KG1 (cell line): ENCODE results near the gene FRAS1.
"Not testable (repeated sequence)": the region's sequence is repeated elsewhere in the genome, so short reads cannot be mapped to it uniquely, and the experiment has no call there.

Experiments used
- DNase-seq: peaks from one replicate; lab custom pipeline; 2025; lab: John Stamatoyannopoulos, UW

Gene FRAS1

DNA sequence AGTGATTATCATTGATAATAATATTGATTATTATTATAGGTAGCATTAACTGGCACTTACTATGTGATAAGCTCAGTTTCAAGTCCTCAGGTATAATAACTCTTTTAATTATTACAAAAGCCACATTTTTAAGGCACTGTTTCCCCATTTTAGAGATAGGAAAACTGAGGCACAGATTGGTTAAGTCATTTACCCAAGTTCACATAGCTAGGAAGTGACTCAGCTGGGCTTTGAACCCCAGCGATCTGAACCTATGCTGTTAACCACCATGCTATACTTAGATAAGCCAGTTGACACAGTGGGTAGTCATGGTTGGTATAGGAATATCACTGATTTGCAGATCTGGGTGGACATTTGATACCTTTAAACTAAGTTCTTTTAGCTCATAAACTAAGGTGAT, 110.4 kb downstream of the FRAS1 start:
- no peak for DNase-seq

DNA sequence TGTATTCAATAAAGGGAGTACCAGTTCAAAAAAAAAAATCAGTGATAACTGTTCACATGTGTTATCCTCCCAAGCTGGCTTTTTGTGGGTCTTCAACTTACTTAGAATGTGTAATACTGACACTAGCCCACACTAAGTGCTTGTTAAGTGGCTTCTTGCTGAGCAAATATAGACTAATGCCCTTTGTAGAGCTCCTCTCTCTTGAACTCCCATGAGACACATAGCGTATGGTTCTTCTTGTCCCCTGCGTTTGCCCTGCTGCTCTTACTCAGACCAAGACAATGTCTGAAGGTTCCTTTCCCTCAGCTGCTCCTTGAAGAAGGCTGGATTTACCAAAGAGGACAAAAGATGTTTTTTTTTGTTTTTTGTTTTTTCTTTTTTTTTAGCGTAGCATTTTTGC, 110.9 kb downstream of the FRAS1 start:
- DNase-seq: no peak

DNA sequence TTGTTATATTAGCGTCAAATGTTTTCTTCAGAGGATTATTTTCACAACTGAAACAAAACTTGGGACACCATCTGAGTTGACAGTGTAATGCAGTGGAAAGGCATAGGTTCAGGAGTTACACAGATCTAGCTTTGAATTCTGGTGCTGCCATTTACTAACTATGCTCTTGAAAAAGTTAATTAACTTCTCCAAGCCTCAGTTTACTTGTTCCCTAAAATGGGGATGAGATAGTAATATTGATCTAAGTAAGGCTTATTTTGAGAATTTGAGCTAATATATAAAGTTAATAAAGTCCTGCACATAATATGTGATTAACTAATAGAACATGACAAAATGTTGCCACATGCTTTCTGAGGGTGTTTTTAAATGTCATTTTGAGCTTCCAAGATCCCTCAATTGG, 112.6 kb downstream of the FRAS1 start:
- DNase-seq: no peak

DNA sequence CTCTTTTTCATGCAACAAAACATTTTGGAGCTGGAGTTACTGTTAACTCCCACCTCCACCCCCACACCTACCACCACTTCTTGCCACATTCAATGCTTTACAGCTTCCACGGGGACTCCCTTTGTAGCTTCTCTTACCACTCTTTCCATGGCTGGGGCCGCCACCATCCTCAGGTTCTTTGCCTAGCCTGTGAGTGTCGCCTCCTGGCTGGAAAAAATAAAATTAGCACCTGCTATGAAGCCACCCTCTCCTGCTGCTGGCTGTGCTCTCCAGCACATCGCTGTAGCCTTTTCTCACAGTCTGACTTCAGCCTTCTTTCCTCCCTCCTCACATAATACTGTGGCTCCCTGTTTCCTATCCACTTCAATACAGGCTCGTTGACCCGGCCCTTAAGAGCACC, 114.4 kb downstream of the FRAS1 start:
- no peak for DNase-seq

DNA sequence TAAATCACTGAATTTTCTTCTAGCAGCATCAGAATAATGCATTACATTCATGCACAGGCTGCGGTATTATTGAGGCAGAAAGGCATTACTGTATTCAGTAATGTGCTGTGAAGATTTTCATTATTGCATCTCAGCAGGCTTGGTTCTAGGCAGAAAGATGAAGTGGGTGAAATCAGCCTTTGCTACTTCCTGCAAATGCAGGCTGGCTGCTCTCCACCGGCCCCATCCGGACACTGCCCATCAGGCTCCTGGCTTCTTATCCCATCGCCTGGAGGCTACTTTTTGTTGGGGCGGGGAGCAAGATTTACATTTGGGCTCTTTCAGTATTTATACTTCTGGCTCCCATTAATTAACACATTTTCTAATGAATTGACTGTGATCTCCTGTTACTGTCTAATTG, 117.8 kb downstream of the FRAS1 start:
- DNase-seq: no peak

DNA sequence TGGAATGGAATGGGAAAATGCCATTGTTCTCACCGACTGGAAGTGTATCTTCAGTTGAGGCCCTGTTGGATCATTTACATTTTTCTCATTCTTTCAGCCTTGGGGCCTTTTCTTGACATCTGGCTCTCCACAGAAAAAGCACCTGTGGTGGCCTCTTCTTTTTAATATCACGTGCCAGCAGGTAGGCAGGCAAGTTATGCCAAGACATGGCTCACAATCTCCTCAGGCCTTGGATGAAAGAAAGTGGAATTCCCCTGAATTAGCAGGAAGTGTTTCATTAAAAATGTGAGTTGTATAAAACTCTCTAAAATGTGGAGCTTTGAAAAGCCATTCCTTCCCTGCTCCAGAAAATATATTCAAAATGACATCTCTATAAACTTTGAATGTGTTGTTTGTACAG, 122.1 kb downstream of the FRAS1 start:
- no peak for DNase-seq

DNA sequence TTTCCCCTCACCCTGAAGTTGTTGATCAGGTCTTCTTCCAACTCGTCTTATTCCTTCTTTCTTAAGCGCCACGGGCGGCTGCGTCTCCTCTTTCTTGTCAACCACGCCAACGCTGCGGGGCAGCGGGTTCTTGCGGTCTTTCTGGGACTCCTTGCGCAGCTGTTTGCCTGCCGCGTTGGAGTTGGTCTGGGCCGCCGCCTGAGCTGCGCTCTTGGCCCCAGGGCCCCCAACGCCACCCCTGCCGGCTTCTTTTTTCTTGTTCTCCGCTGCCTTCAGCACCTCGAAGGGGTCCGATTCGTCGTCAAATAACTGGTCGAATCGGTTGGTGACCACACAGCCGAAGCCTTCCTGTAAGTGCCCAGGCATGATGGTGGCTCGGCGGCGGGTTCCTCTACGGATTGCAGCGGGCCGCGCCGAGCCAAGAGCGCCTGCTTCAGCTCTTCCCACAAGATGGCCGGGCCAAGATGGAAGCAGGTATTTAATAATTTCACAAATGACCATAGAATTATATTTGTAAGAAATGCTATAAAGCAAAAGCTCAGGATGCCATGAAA, 124.6 kb downstream of the FRAS1 start:
- DNase-seq: not testable (repeated sequence)

DNA sequence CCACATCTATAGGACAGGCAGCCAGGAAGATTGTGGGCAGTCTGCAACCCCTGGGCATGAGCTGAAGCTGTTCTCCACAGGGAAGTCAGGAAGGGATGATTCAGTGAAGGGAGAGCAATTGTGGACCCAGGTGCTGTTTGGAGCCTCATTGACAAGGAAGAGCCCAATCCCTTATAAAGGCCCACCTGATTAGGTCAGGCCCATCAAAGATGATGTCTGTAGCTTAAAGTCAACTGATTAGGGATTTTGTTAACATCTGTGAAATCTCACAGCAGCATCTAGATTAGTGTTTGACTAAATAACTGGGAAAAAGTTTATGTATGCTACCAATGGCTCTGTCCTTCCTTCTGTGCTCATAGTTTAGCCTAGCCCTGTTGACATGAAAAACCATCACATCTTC, 127.5 kb downstream of the FRAS1 start:
- no peak for DNase-seq

DNA sequence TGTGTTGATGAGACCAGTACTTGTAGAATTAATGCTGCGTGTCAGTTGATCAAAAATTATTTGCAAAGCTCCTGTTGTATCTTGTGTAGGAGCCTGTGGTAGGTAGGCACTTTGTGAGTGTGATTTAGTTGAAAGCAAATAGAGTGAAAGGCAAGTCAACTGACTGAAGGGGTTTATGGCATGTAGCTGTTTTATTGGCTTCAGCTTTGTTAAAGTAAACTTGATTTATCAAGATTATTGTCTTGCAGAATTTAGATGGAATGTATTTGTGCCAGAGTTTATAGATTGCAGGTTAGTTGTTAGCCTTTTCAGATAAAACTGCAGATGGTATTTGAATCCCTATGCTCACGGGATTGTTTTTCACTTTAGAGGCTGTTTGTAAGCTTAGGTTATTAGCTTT, 128.0 kb downstream of the FRAS1 start:
- no peak for DNase-seq

DNA sequence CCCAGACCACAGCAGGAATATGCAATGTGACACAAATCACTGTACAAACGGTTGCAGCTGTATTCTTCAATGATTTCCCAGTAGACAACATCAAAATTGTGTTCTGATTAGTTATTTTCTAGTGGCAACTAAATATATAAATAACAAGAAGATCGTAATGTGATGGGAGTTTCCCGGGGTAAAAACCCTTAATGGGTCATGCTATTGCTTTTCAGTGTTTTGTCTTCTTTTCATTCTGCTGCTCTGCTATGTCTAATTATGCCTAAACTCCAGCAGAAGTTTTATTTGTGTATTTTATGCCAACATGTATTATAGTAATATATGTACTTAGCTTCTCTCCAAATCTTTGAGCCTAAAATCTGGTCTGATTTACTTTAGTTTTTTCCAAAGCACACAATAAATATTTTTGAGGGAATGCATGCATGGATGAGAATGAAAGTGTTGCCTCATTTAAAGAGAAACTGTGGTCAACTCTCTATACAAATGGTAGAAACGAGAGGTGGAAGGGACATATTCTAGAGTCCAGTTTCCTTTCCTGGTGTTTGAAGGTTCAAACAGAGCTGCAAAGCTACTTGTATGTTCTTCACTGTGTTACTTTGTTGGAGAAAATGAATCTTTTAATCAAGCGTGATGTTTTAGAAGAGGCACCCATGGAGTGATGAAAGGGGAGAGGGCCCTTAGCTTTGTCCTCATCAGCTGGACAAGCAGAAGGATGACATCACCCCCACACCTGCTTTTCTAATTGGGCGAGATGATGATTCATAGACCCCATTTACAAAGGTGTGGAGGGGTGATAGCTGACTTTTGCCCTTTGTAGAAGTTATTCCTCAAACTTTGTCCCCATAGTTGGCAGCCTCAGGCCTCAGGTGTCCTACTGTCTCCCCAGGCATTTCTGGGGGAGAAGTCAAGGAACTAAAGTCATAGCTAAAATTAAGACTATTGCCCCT, 129.7 kb downstream of the FRAS1 start:
- DNase-seq: no peak

DNA sequence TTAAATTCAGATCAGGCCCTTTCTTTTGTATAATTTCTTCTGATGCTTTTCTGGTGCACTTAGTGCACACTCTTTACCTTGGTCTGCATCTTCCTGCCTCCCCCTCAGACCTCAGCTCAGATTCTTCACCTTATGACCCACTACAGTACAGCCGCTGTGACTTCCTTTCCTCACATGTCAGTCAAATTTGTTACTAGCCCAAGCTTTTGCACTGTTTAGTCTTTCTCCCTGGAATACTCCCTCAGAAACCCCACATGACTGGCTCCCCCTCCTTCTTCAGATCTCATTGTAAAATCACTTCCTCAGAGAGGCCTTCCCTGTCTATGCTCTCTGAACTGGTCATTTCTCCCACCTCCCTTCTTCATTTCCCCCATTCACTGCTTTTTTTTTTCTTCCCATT, 132.9 kb downstream of the FRAS1 start:
- DNase-seq: no peak

DNA sequence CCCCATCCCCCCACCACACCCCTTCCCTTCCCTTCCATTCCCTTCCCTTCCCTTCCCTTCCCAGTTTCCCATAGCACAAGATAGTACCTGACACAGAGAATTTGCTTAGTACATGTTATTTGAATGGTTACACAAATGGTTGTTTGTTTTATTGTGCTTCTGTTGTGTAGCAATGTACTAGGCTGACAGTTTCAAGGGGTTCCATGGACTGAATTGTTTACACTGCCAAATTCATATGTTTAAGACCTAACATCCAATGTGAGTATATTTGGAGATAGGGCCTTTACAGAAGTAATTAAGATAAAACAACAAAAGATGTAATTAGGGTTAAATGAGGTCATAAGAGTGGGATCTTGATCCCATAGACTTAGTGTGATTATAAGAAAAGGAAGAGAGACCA, 133.5 kb downstream of the FRAS1 start:
- DNase-seq: no peak

DNA sequence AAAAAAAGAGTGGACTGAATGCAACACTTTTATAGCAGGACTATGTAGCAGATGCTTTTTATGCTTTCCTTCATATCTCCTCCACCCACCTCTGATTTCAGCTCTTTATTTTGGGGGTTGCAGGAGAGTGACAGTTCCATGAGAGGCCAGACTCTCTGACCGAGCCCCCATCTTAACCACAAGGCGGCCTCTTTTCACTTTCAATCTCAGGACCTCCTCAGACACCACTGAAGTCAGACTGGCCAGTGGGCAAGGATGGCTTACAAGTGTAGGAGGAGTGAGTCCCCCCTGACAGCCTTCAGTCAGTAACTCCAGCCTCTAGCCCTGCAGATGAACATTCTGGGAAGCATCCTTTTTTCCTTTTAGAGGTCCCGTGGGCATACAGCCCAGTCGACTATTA, 140.8 kb downstream of the FRAS1 start:
- no peak for DNase-seq

DNA sequence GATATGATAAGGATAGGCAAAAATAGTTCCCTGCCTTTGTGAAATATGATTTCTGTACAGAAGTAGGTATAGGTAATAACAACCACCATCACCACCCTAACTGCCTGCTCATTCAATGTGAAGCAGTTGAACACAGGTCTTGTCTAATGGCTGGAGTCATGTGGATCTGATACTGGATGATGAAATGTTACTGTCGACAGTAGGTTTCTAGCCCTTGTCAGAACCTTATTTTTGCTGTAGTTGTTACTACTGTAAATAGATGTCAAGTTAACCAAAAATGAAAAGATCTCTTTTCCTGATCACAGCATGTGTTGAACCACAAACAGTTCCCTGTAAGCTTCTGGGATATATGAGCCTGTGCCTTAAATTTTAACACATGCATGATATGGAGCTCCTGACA, 142.9 kb downstream of the FRAS1 start:
- no peak for DNase-seq

DNA sequence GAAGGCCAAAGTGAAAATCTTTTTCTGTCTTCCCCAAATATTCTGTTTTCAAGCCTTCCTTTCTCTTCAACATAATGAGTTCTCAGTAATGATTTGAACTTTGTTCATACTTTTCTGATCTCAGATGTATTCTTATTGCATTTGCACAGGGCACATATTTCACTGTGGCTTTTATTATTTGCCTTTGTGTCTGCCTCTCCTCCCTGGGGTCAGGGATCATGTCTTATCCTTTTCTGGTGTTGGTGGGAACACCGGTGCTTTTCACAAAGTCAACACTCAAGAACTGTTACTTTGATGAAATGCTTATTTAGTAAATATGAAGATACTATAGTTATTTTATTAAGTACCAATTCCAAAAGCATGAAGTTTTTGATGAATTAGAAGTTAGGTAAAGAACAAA, 143.8 kb downstream of the FRAS1 start:
- DNase-seq: no peak

DNA sequence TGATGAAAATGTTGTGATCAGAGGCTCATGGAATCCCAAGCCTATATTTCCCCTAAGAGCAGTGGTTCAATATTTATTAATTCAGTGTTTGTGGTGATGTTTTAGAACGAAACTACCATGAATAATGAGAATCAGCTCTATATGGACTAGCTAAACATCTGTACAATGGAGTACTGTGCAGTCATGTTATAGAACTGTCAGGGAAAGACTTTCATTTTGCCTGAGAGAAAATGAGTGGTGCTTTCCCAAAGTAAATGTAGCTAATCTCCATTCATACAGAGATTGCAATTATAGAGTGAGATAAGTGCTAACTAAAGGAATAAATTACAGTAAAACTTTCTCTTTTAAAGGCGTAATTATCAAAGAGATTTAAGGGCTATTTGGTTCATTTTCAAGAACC, 147.1 kb downstream of the FRAS1 start:
- no peak for DNase-seq

DNA sequence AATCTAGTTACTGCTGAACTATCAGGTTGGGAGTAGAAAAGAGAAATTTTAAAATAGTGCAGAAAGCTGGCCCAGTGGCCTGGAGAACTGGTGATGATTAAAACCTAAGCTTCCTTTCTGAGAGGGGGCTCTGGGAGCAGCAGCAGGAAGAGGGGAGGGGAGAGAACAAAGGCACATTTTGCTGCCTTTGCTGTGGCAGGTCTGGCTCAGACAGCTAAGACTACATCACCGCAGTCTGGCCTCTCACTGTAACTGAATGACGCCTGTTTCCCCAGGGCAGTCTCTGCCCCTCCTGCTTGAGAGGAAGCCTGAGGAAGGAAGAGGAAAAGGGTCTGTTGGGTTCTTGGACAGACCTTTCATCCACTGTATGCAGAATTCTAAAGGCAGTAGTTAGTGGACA, 148.5 kb downstream of the FRAS1 start:
- no peak for DNase-seq

DNA sequence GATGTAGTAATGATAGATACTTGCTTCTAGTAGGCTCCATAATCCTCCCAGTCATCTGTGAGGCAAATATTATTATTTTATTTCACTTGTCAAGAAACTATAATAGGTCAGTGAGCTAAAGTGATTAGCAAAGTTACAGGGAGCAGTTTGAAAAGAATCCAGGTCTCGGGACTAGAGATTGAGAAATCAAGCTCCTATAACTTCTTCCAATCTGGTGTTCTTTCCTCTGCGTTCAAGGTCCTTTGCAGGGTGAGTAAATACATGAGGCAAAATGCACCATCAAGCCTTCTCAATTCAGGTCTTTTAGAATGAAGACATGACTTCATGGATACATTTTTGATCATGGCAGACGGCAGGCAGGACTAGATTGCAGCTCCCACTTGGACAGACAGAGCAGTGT, 150.4 kb downstream of the FRAS1 start:
- no peak for DNase-seq

DNA sequence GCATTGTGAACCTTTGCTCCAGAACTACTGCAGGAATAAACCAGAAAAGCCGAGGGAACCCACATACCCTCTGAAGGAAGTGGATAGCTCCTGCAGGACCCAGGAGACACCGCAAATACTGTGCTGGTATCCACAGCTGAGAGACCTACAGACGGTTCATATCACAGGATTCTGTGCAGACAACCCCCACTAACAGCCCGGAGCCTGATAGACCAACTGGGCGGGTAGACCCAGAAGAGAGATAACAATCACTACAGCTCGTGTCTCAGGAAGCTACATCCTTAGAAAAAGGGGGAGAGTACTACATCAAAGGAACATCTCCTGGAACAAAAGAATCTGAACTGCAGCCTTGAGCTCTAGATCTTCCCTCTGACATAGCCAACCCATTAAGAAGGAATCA, 150.8 kb downstream of the FRAS1 start:
- DNase-seq: no peak

DNA sequence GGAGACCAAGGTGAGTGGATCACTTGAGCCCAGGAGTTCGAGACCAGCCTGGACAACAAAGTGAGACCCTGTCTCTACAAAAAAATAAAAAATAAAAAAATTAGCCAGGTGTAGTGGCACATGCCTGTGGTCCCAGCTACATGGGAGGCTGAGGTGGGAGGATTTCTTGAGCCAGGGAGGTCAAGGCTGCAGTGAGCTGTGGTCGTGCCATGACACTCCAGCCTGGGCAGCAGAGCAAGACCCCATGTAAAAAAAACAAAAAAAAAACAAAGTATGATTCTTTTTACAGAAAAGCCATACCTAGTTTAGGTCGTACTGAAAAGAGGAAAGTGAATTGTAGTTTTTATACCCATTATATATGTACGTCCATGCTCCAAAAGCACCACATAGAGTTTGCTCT, 151.8 kb downstream of the FRAS1 start:
- DNase-seq: not testable (repeated sequence)

DNA sequence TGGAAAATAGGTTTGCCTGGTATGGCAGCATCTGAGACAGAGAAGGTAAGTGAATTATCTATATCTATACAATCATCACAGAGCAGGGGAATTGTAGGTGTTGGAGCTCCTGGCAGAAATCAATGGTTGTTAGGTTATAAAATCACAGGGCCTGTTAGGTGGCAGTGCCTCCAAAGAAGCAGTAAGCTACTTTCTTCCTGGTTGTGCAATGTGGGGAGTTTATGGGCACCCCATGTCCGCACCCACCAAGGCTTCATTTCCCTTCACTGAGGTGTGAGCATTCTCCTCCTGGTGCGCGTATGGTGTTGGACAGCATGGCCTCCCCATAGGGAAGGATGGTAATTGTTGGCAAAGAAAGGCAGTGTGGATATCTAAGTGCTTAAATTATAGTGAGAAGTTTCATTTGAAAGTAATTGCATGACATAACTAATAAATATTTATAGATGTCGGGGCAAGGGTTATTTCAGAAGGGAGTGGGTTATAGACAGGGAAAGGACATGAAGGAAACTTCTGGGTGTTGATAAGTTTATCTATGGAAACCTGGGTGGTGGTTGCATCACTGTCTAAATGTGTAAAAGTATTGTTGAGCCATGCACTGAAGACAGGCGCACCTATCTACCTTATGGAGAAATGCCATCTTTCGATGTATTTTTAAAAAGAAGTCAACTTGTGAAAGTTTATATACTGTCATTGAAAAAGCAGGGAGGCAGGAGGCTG, 153.7 kb downstream of the FRAS1 start:
- DNase-seq: no peak

DNA sequence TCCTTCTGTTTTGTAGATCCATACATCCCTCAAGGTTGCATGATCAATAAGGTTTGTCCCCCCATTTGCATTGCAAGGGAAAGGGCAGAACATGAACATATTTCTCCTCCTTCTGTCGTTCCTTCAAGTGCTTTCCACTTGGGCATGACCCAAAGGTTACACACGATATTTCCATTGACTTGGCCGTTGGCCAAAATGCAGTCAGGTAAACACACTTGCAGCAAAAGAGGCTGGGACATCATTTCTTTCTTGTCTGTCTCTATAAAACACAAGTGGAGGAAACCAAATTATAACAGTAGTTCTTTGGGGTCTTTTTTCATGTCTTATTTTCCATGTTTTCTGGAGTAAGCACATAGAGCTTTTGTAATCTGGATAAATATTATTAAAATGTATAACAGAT, 156.1 kb downstream of the FRAS1 start:
- no peak for DNase-seq

DNA sequence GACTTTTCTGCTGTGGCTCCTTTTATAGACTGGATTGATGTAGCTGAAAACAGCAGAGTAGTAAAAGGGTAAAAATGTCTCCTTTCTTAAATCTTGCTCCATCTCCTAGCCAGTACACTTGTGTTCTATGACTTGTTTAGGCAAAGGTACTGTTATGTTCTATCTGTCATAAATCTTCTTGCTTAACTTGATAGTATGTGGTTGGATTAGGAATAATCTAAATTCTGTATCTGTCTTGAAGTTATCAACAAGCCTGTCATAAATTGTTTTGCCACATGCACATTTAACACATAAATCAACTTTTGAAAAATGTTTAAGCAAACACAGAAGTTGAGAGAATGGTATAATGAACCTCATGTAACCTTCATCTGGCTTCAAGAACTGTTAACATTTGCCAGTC, 157.0 kb downstream of the FRAS1 start:
- DNase-seq: no peak
